SK-N-SH (cell line): Measurements from ENCODE around the gene USH1G. TPM values are rescaled to one million over a fixed set of nuclear protein-coding genes. Genes with fewer than 3 reads are reported as not detected.

Experiments used
- CTCF ChIA-PET: fragments of 300-600, 350-600 bp; formaldehyde crosslinking; extraction: SDS; loops from one replicate; lab custom pipeline; 2021; lab: Yijun Ruan, JAX
- POLR2A ChIA-PET: fragments of 350-600 bp; sonication (Branson Sonifier 250); formaldehyde crosslinking; extraction: SDS; loops from one replicate; lab custom pipeline; 2020; ENCODE audit warnings: antibody characterized with exemption, inconsistent platforms; lab: Yijun Ruan, JAX
- DNase-seq: peaks from one replicate; pipeline ENCODE4 v3.0.0; 2012
- H2AFZ ChIP-seq: fragments of 200-600 bp; sonication (generic); 2 replicates; pipeline ENCODE4 v1.8.1; 2016; ENCODE audit warnings: antibody characterized with exemption, mild to moderate bottlenecking, low read depth
- H3F3A ChIP-seq: fragments of 200-600 bp; sonication (generic); replicated peaks from 2 replicates; pipeline ENCODE3; 2016; ENCODE audit warnings: antibody characterized with exemption, mild to moderate bottlenecking; ENCODE audit not compliant: insufficient read depth
- H3K27ac ChIP-seq, 2 experiments: fragments of 200-500 bp in 1 of 2; fragments of 200-600 bp in 1 of 2; sonication (Bioruptor generic) in 1 of 2; sonication (generic), shearing (Covaris generic) in 1 of 2; 2 replicates each; pipeline versions ENCODE4 v1.5.1 to v1.6.1; 2014 to 2016; ENCODE audit warnings: low read depth in 2 of 2, inconsistent platforms in 1 of 2, low read length in 1 of 2, mild to moderate bottlenecking in 1 of 2, mixed read lengths in 1 of 2
- H3K27me3 ChIP-seq: fragments of 200-600 bp; sonication (generic), shearing (Covaris generic); 2 replicates; pipeline ENCODE4 v1.6.1; 2016; ENCODE audit warnings: mixed run types; ENCODE audit not compliant: insufficient read depth
- H3K36me3 ChIP-seq, 2 experiments: fragments of 200-500 bp in 1 of 2; fragments of 200-600 bp in 1 of 2; sonication (Bioruptor generic) in 1 of 2; sonication (generic) in 1 of 2; replicated peaks in 1 of 2; 2 replicates each; pipeline versions ENCODE3 to v1.5.1; 2014 to 2016; ENCODE audit warnings: low read length in 1 of 2, mild to moderate bottlenecking in 1 of 2; ENCODE audit not compliant: insufficient read depth in 2 of 2, control insufficient read depth in 1 of 2
- H3K4me1 ChIP-seq, 2 experiments: fragments of 200-500 bp in 1 of 2; fragments of 200-600 bp in 1 of 2; sonication (Bioruptor generic) in 1 of 2; sonication (generic), shearing (Covaris generic) in 1 of 2; 2 replicates each; pipeline versions ENCODE4 v1.5.1 to v1.6.1; 2014 to 2016; ENCODE audit warnings: low read depth in 1 of 2, low read length in 1 of 2, mixed run types in 1 of 2; ENCODE audit not compliant: insufficient read depth in 2 of 2, control insufficient read depth in 1 of 2
- H3K4me2 ChIP-seq: fragments of 200-600 bp; sonication (generic), shearing (Covaris generic); 2 replicates; pipeline ENCODE4 v1.6.1; 2017; ENCODE audit warnings: mixed run types
- H3K4me3 ChIP-seq, 2 experiments: fragments of 200-500 bp in 1 of 2; fragments of 200-600 bp in 1 of 2; sonication (Bioruptor generic) in 1 of 2; sonication (generic), shearing (Covaris generic) in 1 of 2; 2 replicates each; pipeline versions ENCODE4 v1.5.1 to v1.8.1; 2014 to 2016; ENCODE audit warnings: low read depth in 2 of 2, inconsistent platforms in 1 of 2, low read length in 1 of 2, mild to moderate bottlenecking in 1 of 2, mixed read lengths in 1 of 2, moderate library complexity in 1 of 2
- H3K79me2 ChIP-seq: fragments of 200-600 bp; sonication (generic); 2 replicates; pipeline ENCODE4 v1.8.1; 2017; ENCODE audit warnings: mild to moderate bottlenecking; ENCODE audit not compliant: insufficient read depth
- H3K9ac ChIP-seq: fragments of 200-600 bp; sonication (generic); 2 replicates; pipeline ENCODE4 v1.6.1; 2017; ENCODE audit warnings: mixed run types
- H3K9me2 ChIP-seq: fragments of 200-600 bp; sonication (generic); 2 replicates; pipeline ENCODE4 v1.6.1; 2017; ENCODE audit warnings: mixed run types
- H3K9me3 ChIP-seq: fragments of 200-600 bp; sonication (generic); 2 replicates; pipeline ENCODE4 v1.6.1; 2017; ENCODE audit warnings: mixed run types, mild to moderate bottlenecking, moderate library complexity
- H4K20me1 ChIP-seq: fragments of 200-600 bp; sonication (generic); 2 replicates; pipeline ENCODE4 v1.6.1; 2017; ENCODE audit warnings: mild to moderate bottlenecking, mixed run types; ENCODE audit not compliant: insufficient read depth
- CHD2 ChIP-seq: fragments of 150-350 bp; IDR thresholded peaks from 2 replicates; pipeline ENCODE4 v1.6.1; 2018; ENCODE audit warnings: low read length; ENCODE audit not compliant: partially characterized antibody
- EP300 ChIP-seq, 2 experiments: IDR thresholded peaks; 2 replicates each; pipeline versions ENCODE4 v1.4.0 to v1.6.1; 2012; ENCODE audit warnings: borderline replicate concordance in 1 of 2, low read depth in 1 of 2, low read length in 1 of 2
- FOSL2 ChIP-seq: IDR thresholded peaks from 2 replicates; pipeline ENCODE4 v1.4.0; 2012; ENCODE audit warnings: low read depth, mild to moderate bottlenecking, moderate library complexity, borderline replicate concordance
- MXI1 ChIP-seq: IDR thresholded peaks from 2 replicates; pipeline ENCODE4 v1.6.1; 2012; ENCODE audit warnings: mild to moderate bottlenecking, low read depth, low read length, improper control_type of control experiment
- NRF1 ChIP-seq: IDR thresholded peaks from 2 replicates; pipeline ENCODE4 v1.6.1; 2012; ENCODE audit warnings: low read depth, mild to moderate bottlenecking, low read length
- POLR2AphosphoS5 ChIP-seq: IDR thresholded peaks from 2 replicates; pipeline ENCODE4 v1.6.1; 2012; ENCODE audit warnings: low read depth, low read length
- RFX5 ChIP-seq: IDR thresholded peaks from 2 replicates; pipeline ENCODE4 v1.6.1; 2012; ENCODE audit warnings: mild to moderate bottlenecking, improper control_type of control experiment, low read length
- SIN3A ChIP-seq: IDR thresholded peaks from 2 replicates; pipeline ENCODE4 v1.6.1; 2012; ENCODE audit warnings: low read depth, mild to moderate bottlenecking, low read length, moderate library complexity, borderline replicate concordance
- TAF1 ChIP-seq: IDR thresholded peaks from 2 replicates; pipeline ENCODE4 v1.6.1; 2012; ENCODE audit warnings: low read depth, mild to moderate bottlenecking, low read length, moderate library complexity, borderline replicate concordance
- YY1 ChIP-seq: IDR thresholded peaks from 2 replicates; pipeline ENCODE4 v1.4.0; 2012; ENCODE audit warnings: low read depth, mild to moderate bottlenecking
- WGBS: methylation state at CpG from one replicate; pipeline ENCODE4 v1.1.6; 2017; ENCODE audit warnings: low lambda C conversion rate; 5-methylcytosine and 5-hydroxymethylcytosine counted together
- polyA plus RNA-seq, 3 experiments: library from polyadenylated mRNA; depleted of rRNA; stranded (reverse); fragments of >200 nt; gene quantifications; 2 replicates each; pipeline ENCODE4 v1.2.3, GENCODE V29; 2012
- TF ChIP-seq, protein P1 (sequence below): IDR thresholded peaks from 2 replicates; pipeline ENCODE4; 2012
- TF ChIP-seq, protein P2 (sequence below): fragments of 200-600 bp; sonication (generic); IDR thresholded peaks from 2 replicates; pipeline ENCODE4 v1.6.1; 2017; ENCODE audit warnings: antibody characterized with exemption, mild to moderate bottlenecking, moderate library complexity
- TF ChIP-seq, protein P3 (sequence below): fragments of 150-350 bp; IDR thresholded peaks from 2 replicates; pipeline ENCODE4 v1.6.1; 2016; ENCODE audit warnings: mild to moderate bottlenecking, low read depth, low read length
- TF ChIP-seq, protein P4 (sequence below): IDR thresholded peaks from 2 replicates; pipeline ENCODE4 v1.4.0; 2012; ENCODE audit warnings: low read depth, borderline replicate concordance
- TF ChIP-seq, protein P5 (sequence below): IDR thresholded peaks from 2 replicates; pipeline ENCODE4 v1.6.1; 2012; ENCODE audit warnings: mild to moderate bottlenecking, low read depth, low read length, moderate library complexity

The USH1G gene
- polyA plus RNA-seq, 1 of the 3 experiments (the other 2 are of a cell fraction): not detected

DNA sequence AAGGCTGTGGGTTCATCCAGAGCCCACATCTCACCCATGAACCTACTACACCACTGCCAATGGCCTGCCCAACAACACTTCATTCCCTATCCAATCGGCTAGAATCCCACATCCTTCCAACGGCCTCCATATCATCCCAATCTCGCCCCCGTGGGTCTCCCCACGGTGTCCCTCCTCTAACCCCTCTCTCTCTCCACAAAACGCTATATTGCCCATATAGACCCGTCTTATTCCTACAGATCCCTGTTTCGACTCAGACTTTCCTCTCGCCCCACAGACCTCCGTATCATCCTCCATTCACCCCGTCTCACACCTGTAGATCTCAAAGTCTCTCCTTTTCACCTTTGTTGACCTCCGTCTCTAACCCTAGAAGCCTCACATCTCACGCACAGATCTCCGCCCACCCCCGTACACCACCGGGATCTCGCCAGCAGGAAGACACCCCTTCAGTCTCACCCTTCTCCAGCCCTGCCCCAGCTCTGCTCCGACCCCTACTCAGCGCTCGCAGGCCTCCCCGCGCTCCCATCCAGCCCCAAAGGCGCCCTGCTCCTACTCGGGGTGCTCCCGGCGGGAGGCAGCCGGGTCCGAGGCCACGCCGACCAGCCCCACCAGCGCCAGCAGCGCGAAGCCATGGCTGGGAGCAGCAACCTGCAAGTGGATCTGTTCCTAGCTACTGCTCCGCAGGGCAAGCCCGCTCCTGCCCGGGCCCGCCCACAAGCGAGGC lies 50.6 kb downstream of the USH1G start, which contains the start of gene FDXR:
FDXR (minus strand) TSS at position 682 of the 724 bp plus-strand sequence; CDS start at position 632, 50 bp downstream.
- Histone ChIP-seq H3K9me2 (no peaks in the 10 kb centered on the region), H3F3A (no peaks in the 10 kb centered on the region), H3K4me2 (peak within 1 kb of the TSS; percentile 90), H3K9ac (peak within 1 kb of the TSS; percentile 81), H4K20me1 (peaks cover 9% of the 10 kb centered on the region; the same call in 1 of the 2 replicates), H3K4me3 (peak within 1 kb of the TSS; percentile 69 to 88), H3K36me3 (peaks cover 0 to 5% of the 10 kb centered on the region in 2 experiments), H2AFZ (peak within 1 kb of the TSS; percentile 88), H3K27me3 (no peaks in the 10 kb centered on the region), H3K4me1 (peaks cover 12 to 19% of the 10 kb centered on the region in 2 experiments; a peak in 3 of 4 replicates), H3K79me2 (peaks cover 15% of the 10 kb centered on the region), H3K27ac (peak within 1 kb of the TSS; percentile 60 to 81), H3K9me3 (no peaks in the 10 kb centered on the region)
- POLR2A ChIA-PET: interaction anchor here (0.6 to 2.4 kb wide), 22 partner anchors 10 to 398 kb away, joined by 3 to 14 read pairs (median 4); partner anchors contain the start of genes FADS6, GRIN2C, MIF4GD and NAT9
- TF ChIP-seq MXI1 (peak; percentile 21; the same call in 1 of the 2 replicates), RFX5 (no peak), FOSL2 (no peak), EP300 (IDR thresholded peaks at IDR 0.05; ENCODE audit: borderline replicate concordance in 1 of 2, low read depth in 1 of 2, low read length in 1 of 2) (no peak), TAF1 (peak; percentile 98), POLR2AphosphoS5 (peak; percentile 99), NRF1 (no peak; the same call in 1 of the 2 replicates), YY1 (0 out of 2 replicates have a peak, but pooled peaks have one; percentile 14), CHD2 (no peak), SIN3A (0 out of 2 replicates have a peak, but pooled peaks have one; percentile 64)
- TF ChIP-seq, protein P1, sequence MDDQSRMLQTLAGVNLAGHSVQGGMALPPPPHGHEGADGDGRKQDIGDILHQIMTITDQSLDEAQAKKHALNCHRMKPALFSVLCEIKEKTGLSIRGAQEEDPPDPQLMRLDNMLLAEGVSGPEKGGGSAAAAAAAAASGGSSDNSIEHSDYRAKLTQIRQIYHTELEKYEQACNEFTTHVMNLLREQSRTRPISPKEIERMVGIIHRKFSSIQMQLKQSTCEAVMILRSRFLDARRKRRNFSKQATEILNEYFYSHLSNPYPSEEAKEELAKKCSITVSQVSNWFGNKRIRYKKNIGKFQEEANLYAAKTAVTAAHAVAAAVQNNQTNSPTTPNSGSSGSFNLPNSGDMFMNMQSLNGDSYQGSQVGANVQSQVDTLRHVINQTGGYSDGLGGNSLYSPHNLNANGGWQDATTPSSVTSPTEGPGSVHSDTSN: no peak
- TF ChIP-seq, protein P2, sequence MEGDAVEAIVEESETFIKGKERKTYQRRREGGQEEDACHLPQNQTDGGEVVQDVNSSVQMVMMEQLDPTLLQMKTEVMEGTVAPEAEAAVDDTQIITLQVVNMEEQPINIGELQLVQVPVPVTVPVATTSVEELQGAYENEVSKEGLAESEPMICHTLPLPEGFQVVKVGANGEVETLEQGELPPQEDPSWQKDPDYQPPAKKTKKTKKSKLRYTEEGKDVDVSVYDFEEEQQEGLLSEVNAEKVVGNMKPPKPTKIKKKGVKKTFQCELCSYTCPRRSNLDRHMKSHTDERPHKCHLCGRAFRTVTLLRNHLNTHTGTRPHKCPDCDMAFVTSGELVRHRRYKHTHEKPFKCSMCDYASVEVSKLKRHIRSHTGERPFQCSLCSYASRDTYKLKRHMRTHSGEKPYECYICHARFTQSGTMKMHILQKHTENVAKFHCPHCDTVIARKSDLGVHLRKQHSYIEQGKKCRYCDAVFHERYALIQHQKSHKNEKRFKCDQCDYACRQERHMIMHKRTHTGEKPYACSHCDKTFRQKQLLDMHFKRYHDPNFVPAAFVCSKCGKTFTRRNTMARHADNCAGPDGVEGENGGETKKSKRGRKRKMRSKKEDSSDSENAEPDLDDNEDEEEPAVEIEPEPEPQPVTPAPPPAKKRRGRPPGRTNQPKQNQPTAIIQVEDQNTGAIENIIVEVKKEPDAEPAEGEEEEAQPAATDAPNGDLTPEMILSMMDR: no peak
- TF ChIP-seq, protein P3, sequence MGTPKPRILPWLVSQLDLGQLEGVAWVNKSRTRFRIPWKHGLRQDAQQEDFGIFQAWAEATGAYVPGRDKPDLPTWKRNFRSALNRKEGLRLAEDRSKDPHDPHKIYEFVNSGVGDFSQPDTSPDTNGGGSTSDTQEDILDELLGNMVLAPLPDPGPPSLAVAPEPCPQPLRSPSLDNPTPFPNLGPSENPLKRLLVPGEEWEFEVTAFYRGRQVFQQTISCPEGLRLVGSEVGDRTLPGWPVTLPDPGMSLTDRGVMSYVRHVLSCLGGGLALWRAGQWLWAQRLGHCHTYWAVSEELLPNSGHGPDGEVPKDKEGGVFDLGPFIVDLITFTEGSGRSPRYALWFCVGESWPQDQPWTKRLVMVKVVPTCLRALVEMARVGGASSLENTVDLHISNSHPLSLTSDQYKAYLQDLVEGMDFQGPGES: no peak
- TF ChIP-seq, protein P4, sequence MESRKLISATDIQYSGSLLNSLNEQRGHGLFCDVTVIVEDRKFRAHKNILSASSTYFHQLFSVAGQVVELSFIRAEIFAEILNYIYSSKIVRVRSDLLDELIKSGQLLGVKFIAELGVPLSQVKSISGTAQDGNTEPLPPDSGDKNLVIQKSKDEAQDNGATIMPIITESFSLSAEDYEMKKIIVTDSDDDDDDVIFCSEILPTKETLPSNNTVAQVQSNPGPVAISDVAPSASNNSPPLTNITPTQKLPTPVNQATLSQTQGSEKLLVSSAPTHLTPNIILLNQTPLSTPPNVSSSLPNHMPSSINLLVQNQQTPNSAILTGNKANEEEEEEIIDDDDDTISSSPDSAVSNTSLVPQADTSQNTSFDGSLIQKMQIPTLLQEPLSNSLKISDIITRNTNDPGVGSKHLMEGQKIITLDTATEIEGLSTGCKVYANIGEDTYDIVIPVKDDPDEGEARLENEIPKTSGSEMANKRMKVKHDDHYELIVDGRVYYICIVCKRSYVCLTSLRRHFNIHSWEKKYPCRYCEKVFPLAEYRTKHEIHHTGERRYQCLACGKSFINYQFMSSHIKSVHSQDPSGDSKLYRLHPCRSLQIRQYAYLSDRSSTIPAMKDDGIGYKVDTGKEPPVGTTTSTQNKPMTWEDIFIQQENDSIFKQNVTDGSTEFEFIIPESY: no peak
- TF ChIP-seq, protein P5, sequence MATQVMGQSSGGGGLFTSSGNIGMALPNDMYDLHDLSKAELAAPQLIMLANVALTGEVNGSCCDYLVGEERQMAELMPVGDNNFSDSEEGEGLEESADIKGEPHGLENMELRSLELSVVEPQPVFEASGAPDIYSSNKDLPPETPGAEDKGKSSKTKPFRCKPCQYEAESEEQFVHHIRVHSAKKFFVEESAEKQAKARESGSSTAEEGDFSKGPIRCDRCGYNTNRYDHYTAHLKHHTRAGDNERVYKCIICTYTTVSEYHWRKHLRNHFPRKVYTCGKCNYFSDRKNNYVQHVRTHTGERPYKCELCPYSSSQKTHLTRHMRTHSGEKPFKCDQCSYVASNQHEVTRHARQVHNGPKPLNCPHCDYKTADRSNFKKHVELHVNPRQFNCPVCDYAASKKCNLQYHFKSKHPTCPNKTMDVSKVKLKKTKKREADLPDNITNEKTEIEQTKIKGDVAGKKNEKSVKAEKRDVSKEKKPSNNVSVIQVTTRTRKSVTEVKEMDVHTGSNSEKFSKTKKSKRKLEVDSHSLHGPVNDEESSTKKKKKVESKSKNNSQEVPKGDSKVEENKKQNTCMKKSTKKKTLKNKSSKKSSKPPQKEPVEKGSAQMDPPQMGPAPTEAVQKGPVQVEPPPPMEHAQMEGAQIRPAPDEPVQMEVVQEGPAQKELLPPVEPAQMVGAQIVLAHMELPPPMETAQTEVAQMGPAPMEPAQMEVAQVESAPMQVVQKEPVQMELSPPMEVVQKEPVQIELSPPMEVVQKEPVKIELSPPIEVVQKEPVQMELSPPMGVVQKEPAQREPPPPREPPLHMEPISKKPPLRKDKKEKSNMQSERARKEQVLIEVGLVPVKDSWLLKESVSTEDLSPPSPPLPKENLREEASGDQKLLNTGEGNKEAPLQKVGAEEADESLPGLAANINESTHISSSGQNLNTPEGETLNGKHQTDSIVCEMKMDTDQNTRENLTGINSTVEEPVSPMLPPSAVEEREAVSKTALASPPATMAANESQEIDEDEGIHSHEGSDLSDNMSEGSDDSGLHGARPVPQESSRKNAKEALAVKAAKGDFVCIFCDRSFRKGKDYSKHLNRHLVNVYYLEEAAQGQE: peak; percentile 50; the same call in 1 of the 2 replicates
- no peak for DNase-seq
- 5% methylated on average over 26 of the region's 38 CpGs for WGBS
- CTCF ChIA-PET: interaction anchor here (0.6 to 47.7 kb wide), 10 partner anchors 9 to 242 kb away, joined by 3 to 3869 read pairs (median 4); partner anchors contain the start of genes GRIN2C, NAT9 and RAB37
